ENCODE data around the gene CNKSR2.
A peak's percentile ranks its signal among the peaks of the same experiment; 100 is the strongest.

DNA sequence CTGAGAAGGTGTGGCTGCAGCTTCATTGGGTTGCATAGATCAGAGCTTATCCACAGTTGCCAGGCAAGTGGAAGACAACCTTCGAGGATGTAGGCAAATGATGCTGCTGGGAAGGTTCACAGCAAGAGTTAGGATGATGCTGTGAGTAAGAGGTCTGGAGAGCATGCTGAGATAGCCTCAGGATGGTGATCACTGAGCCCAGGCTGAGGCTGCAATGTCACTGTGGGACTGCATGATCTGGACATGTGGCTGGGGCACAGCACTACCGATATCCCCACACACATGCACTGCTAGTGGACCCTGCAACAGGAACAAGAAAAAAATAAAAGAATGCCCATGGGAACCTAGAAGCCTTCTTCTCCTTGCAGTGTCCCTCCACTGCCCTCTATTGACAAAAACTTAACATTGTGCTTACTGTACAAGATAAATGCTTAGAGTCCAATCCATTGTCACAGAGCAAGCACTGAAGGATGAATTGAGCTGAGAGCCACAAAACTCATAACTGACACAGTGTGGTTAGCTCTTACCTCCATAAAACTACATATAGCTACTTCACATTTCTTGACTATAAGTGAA lies 105.6 kb downstream of the CNKSR2 start:
- TF ChIP-seq, protein P1, sequence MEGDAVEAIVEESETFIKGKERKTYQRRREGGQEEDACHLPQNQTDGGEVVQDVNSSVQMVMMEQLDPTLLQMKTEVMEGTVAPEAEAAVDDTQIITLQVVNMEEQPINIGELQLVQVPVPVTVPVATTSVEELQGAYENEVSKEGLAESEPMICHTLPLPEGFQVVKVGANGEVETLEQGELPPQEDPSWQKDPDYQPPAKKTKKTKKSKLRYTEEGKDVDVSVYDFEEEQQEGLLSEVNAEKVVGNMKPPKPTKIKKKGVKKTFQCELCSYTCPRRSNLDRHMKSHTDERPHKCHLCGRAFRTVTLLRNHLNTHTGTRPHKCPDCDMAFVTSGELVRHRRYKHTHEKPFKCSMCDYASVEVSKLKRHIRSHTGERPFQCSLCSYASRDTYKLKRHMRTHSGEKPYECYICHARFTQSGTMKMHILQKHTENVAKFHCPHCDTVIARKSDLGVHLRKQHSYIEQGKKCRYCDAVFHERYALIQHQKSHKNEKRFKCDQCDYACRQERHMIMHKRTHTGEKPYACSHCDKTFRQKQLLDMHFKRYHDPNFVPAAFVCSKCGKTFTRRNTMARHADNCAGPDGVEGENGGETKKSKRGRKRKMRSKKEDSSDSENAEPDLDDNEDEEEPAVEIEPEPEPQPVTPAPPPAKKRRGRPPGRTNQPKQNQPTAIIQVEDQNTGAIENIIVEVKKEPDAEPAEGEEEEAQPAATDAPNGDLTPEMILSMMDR (conservative IDR thresholded peaks at IDR 0.05 in 1 of 2, IDR thresholded peaks at IDR 0.05 in 1 of 2; ENCODE audit: extremely low read depth in 1 of 2, insufficient read depth in 1 of 2, low read depth in 1 of 2, low read length in 2 of 2), result peak; percentile 69 to 78
- no peak for TF ChIP-seq EZH2 (IDR thresholded peaks at IDR 0.05; ENCODE audit: borderline replicate concordance, low read length)

All from mammary epithelial cell (primary cell).